GM06990 (cell line): Measurements from ENCODE around the gene CCR7.
"Not testable (repeated sequence)": the region's sequence is repeated elsewhere in the genome, so short reads cannot be mapped to it uniquely, and the experiment has no call there.

Source experiments
- DNase-seq: peaks from one replicate; pipeline ENCODE4 v3.0.0-alpha.2; 2011; ENCODE audit not compliant: insufficient read length; ENCODE audit errors: extremely low read depth
- H3K27me3 ChIP-seq: replicated peaks from 2 replicates; pipeline ENCODE4 v1.6.0; 2011; ENCODE audit warnings: low read length; ENCODE audit not compliant: control insufficient read depth, insufficient read depth
- H3K36me3 ChIP-seq: 2 replicates; pipeline ENCODE4 v1.5.1; 2011; ENCODE audit warnings: low read length; ENCODE audit not compliant: control insufficient read depth, insufficient read depth
- H3K4me3 ChIP-seq: replicated peaks from 2 replicates; pipeline ENCODE4 v1.5.1; 2011; ENCODE audit warnings: low read depth, mild to moderate bottlenecking, control low read depth, low read length
- TF ChIP-seq, protein P1 (sequence below): IDR thresholded peaks from 2 replicates; pipeline ENCODE4 v1.5.1; 2011; ENCODE audit warnings: low read length, control low read depth, mild to moderate bottlenecking, inconsistent platforms; ENCODE audit not compliant: insufficient read depth, poor library complexity, severe bottlenecking

The CCR7 gene

DNA sequence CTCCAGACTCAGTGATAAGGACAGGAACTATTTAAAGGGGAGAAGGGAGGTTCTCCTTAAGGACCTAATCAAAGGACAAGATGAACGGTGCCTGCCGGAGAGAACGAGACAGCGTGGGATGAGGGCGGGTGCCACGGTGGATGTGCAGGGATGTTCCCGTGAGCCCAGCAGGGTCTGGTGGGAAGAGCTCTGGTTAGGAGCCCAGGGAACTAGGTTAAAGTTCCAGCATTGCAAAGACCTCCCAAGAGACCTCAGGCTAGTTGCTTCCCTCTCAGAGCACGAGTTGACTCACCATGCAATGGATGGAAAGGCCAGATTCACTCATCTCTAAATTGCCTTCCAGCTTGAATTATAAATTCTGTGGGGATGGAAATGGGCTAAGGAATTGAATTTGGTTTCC is 14.7 kb downstream of the CCR7 start:
- Histone ChIP-seq H3K36me3 (peaks cover 19% of the 10 kb centered on the region), H3K27me3 (no peaks in the 10 kb centered on the region), H3K4me3 (no peak overlapping the region)
- TF ChIP-seq, protein P1, sequence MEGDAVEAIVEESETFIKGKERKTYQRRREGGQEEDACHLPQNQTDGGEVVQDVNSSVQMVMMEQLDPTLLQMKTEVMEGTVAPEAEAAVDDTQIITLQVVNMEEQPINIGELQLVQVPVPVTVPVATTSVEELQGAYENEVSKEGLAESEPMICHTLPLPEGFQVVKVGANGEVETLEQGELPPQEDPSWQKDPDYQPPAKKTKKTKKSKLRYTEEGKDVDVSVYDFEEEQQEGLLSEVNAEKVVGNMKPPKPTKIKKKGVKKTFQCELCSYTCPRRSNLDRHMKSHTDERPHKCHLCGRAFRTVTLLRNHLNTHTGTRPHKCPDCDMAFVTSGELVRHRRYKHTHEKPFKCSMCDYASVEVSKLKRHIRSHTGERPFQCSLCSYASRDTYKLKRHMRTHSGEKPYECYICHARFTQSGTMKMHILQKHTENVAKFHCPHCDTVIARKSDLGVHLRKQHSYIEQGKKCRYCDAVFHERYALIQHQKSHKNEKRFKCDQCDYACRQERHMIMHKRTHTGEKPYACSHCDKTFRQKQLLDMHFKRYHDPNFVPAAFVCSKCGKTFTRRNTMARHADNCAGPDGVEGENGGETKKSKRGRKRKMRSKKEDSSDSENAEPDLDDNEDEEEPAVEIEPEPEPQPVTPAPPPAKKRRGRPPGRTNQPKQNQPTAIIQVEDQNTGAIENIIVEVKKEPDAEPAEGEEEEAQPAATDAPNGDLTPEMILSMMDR, result no peak
- DNase-seq, result no peak

DNA sequence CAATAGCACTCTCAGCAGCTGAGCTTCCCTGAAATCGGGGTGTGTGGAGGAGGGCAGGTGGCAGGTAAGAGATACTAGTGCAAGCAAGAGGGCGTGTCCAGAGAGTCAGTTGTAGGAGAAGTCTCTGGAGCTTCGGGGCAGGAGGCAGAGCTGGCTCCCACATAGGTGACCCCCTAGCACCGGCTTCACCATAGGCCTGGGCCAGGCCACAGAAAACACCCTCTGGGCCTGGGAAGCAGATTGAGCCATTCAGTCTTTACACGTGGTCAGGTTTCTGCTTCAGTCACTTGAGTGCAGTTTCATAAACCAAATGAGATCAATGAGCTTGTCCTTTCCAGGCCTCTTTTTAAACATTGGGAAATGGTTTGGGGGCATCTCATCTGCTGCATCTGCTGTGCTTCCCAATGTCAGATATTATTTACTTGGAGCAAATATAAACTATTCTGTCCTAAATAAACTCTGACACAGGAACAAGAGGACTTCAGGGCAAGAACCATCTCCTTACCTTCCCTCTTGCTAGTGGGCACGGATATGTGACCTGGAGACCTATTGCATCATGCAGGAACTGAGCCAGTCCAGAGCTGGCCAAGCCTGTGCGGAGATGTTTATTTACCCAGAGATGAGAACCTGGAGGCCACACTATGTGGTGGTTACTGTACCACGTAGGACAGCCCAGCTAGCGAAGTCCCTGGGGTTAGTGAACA is 16.1 kb downstream of the CCR7 start:
- Histone ChIP-seq H3K4me3 (no peak overlapping the region), H3K36me3 (peaks cover 4% of the 10 kb centered on the region), H3K27me3 (no peaks in the 10 kb centered on the region)
- TF ChIP-seq, protein P1, result no peak
- no peak for DNase-seq

DNA sequence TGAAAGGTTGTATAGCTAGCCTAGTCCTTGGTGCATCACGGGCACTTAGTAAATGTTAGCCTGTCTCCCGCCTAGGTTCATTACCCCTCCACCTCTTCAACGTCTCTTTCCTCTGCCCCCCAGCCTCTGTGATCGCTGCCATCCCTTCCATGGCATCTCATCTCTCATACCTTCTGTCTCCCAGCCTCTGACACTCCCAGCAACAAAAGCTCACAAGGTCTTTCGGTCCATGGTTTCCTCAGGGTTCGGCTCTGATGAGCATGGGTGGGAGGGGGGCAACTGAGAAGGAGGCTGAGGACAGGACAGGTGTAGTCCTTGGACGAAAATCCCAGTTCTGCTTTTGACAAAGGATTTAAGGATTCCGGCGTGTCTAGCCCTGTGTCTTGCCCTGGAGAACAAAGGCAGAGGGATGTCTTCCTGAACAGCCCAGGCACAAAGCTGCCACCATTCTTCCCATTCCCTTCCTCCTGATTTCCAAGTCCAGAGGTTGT is 16.7 kb downstream of the CCR7 start:
- H3K36me3 ChIP-seq, result no peaks in the 10 kb centered on the region; the same call in 1 of the 2 replicates
- H3K27me3 ChIP-seq, result no peaks in the 10 kb centered on the region
- TF ChIP-seq, protein P1, result no peak
- DNase-seq, result no peak
- no peak overlapping the region for H3K4me3 ChIP-seq

DNA sequence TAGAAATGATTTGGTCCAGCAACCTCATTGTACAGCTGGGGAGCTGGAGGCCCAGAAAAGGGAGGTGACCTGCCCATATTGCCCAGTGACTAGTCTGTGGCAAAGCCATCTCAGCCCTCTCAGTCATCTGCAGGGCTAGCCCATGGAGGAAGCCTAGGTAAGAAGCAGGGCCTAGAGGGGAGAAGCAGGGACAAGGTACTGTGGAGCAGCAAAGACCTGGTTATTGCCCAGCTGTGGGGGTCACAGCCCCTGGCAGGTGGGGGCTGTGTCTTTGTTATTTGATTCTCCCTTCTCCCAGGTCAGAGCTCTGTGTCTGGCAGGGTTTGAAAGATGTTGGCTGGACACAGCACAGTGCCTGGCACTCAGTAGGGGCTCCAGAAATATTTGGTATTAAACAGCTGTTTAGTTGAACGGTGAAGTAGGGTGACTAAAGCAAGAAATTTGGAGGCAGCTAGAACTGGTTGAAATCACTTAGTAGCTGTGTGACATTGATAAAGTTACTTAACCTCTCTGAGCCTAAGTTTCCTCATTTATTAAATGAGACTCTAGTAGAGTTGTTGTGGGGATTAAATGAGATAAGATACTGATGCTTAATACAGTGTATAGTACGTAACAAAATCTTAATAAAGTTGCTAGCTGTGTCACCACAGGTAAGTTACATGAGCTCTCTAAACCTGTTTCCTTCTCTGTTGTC is 17.3 kb downstream of the CCR7 start:
- no peaks in the 10 kb centered on the region for H3K27me3 ChIP-seq
- no peak for DNase-seq
- no peaks in the 10 kb centered on the region; the same call in 1 of the 2 replicates for H3K36me3 ChIP-seq
- peak overlapping the region; percentile 16 for H3K4me3 ChIP-seq
- TF ChIP-seq, protein P1, result no peak

DNA sequence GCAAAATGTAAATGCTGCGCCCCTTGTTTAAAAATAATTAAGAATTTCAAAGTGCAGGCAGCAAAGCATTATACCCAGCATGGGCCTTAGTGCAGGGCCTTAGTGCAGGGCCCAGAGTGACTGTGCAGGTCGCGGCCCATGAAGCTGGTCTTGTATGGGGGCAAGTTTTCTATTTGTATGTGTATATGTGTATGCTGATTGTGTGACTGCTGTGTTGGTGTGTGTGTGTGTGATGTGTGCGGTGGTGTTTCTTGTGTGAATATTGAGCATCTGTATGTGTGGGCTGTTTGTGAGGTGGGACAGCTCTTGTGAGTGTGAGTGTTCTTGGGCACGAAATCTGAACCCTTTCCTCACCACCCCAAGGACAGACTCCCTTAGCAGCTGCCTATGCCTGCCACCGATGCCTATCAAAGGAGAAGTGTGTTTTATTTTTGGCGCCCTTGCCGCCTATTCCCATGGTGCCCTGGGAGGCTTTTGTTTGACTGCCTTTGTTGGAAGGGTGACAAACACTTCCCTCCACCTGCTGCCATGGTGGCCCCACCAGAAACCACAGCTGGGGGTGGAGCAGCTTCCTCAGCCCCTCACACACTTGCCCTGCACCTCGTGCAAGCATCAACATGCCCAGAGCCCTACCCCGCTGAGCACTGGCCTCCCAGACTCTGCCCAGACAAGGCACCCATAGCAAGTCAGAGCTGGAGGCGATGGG is 18.0 kb downstream of the CCR7 start:
- Histone ChIP-seq H3K36me3 (no peaks in the 10 kb centered on the region), H3K4me3 (peak overlapping the region; percentile 16; the same call in 1 of the 2 replicates), H3K27me3 (no peaks in the 10 kb centered on the region)
- TF ChIP-seq, protein P1, result no peak
- peak; percentile 71 for DNase-seq

DNA sequence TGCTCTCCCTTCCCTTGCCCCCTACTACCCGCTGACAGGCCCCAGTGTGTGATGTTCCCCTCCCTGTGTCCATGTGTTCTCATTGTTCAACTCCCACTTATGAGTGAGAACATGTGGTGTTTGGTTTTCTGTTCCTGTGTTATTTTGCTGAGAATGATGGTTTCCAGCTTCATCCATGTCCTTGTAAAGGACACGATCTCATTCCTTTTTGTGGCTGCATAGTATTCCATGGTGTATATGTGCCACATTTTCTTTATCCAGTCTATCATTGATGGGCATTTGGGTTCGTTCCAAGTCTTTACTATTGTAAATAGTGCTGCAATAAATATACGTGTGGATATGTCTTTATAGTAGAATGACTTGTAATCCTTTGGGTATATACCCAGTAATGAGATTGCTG is 18.8 kb downstream of the CCR7 start:
- H3K36me3 ChIP-seq, DNase-seq, H3K4me3 ChIP-seq, H3K27me3 ChIP-seq: not testable (repeated sequence)
